ENCODE measurements around the gene ARHGEF38.

- TF ChIP-seq POLR2AphosphoS5 (IDR thresholded peaks at IDR 0.05; ENCODE audit: borderline replicate concordance, low read depth, low read length) (no peak), EZH2 (IDR thresholded peaks at IDR 0.05) (no peak)
Observed at GRCh38 chr4:105712766-105713165, 160.3 kb downstream of the ARHGEF38 start.
